MG63 (cell line): ENCODE results near the gene PRSS21. TPM values are rescaled to one million over a fixed set of nuclear protein-coding genes. Genes with fewer than 3 reads are reported as not detected.
A peak's percentile ranks its signal among the peaks of the same experiment; 100 is the strongest.

Experiments used
- DNase-seq: peaks from one replicate; pipeline ENCODE4 v3.0.0-alpha.2; 2020
- H3K27me3 ChIP-seq: fragments of 250-450 bp; sonication (Bioruptor Pico); 2 replicates; pipeline ENCODE4 v1.5.1; 2020; ENCODE audit warnings: mild to moderate bottlenecking, moderate library complexity
- H3K36me3 ChIP-seq: fragments of 250-450 bp; sonication (Bioruptor Pico); 2 replicates; pipeline ENCODE4 v1.5.1; 2020; ENCODE audit warnings: mild to moderate bottlenecking, moderate library complexity
- H3K4me3 ChIP-seq: fragments of 250-450 bp; sonication (Bioruptor Pico); 2 replicates; pipeline ENCODE4 v1.5.1; 2020; ENCODE audit warnings: mild to moderate bottlenecking, moderate library complexity
- H3K9me3 ChIP-seq: fragments of 250-450 bp; sonication (Bioruptor Pico); 2 replicates; pipeline ENCODE4 v1.5.1; 2020; ENCODE audit warnings: mild to moderate bottlenecking, moderate library complexity
- total RNA-seq: library from RNA; depleted of rRNA; stranded (reverse); fragments of >200 nt; shearing (Covaris generic); gene quantifications from 2 replicates; pipeline ENCODE4 v1.2.3, GENCODE V29; 2014; ENCODE audit warnings: low replicate concordance

PRSS21 gene
- total RNA-seq, 1 experiment from 2014 or later, result 5.8 TPM

- Histone ChIP-seq H3K4me3 (no peak overlapping the region), H3K9me3 (no peaks in the 10 kb centered on the region), H3K27me3 (no peaks in the 10 kb centered on the region), H3K36me3 (no peaks in the 10 kb centered on the region)
- no peak for DNase-seq
These were observed 11.4 kb downstream of the PRSS21 start for GRCh38 chr16:2828521-2828840.

GRCh38 chr16:2828876-2829430 is 11.9 kb downstream of the PRSS21 start:
- Histone ChIP-seq H3K9me3 (no peaks in the 10 kb centered on the region), H3K27me3 (no peaks in the 10 kb centered on the region), H3K36me3 (no peaks in the 10 kb centered on the region), H3K4me3 (no peak overlapping the region)
- no peak for DNase-seq

- Histone ChIP-seq H3K9me3 (no peaks in the 10 kb centered on the region), H3K4me3 (no peak within 1 kb of the TSS), H3K36me3 (no peaks in the 10 kb centered on the region), H3K27me3 (no peaks in the 10 kb centered on the region)
- DNase-seq, result no peak
These were observed 12.7 kb downstream of the PRSS21 start, which contains the start of gene ZG16B for GRCh38 chr16:2829501-2830354. ZG16B (plus strand) TSS chr16:2830303; CDS start chr16:2830442, 139 bp downstream.

- no peaks in the 10 kb centered on the region for H3K36me3 ChIP-seq
- H3K27me3 ChIP-seq, result no peaks in the 10 kb centered on the region
- no peak for DNase-seq
- no peak overlapping the region for H3K4me3 ChIP-seq
- no peaks in the 10 kb centered on the region for H3K9me3 ChIP-seq
These were observed 13.3 kb downstream of the PRSS21 start for GRCh38 chr16:2830355-2830695.

GRCh38 chr16:2831203-2831602 is 14.2 kb downstream of the PRSS21 start:
- no peak overlapping the region for H3K4me3 ChIP-seq
- no peaks in the 10 kb centered on the region for H3K9me3 ChIP-seq

GRCh38 chr16:2833776-2834175 is 16.7 kb downstream of the PRSS21 start:
- no peak for DNase-seq
- Histone ChIP-seq H3K4me3 (no peak overlapping the region), H3K9me3 (no peaks in the 10 kb centered on the region), H3K27me3 (no peaks in the 10 kb centered on the region), H3K36me3 (no peaks in the 10 kb centered on the region)

More at GRCh38 chr16:2831203-2831602, 14.2 kb downstream of the PRSS21 start:
- H3K36me3 ChIP-seq, result no peaks in the 10 kb centered on the region
- no peaks in the 10 kb centered on the region for H3K27me3 ChIP-seq
- DNase-seq, result no peak

GRCh38 chr16:2834968-2835367 is 17.9 kb downstream of the PRSS21 start:
- no peak for DNase-seq
- Histone ChIP-seq H3K4me3 (no peak overlapping the region), H3K27me3 (no peaks in the 10 kb centered on the region), H3K9me3 (no peaks in the 10 kb centered on the region), H3K36me3 (no peaks in the 10 kb centered on the region)

- Histone ChIP-seq H3K36me3 (no peaks in the 10 kb centered on the region), H3K4me3 (no peak overlapping the region), H3K9me3 (no peaks in the 10 kb centered on the region), H3K27me3 (no peaks in the 10 kb centered on the region)
- peak; percentile 98 for DNase-seq
These were observed 18.8 kb downstream of the PRSS21 start for GRCh38 chr16:2835638-2836493.

GRCh38 chr16:2836646-2837508 is 19.8 kb downstream of the PRSS21 start:
- no peaks in the 10 kb centered on the region for H3K9me3 ChIP-seq
- H3K4me3 ChIP-seq, result no peak overlapping the region

GRCh38 chr16:2838928-2839327 is 21.9 kb downstream of the PRSS21 start:
- DNase-seq, result peak; percentile 91
- Histone ChIP-seq H3K27me3 (no peaks in the 10 kb centered on the region), H3K4me3 (no peak overlapping the region), H3K36me3 (no peaks in the 10 kb centered on the region), H3K9me3 (no peaks in the 10 kb centered on the region)

More at GRCh38 chr16:2836646-2837508, 19.8 kb downstream of the PRSS21 start:
- Histone ChIP-seq H3K27me3 (no peaks in the 10 kb centered on the region), H3K36me3 (no peaks in the 10 kb centered on the region)
- DNase-seq, result peak; percentile 42

- Histone ChIP-seq H3K4me3 (no peak overlapping the region), H3K27me3 (no peaks in the 10 kb centered on the region), H3K9me3 (no peaks in the 10 kb centered on the region), H3K36me3 (no peaks in the 10 kb centered on the region)
- no peak for DNase-seq
These were observed 22.8 kb downstream of the PRSS21 start for GRCh38 chr16:2839650-2840450.

- no peaks in the 10 kb centered on the region for H3K36me3 ChIP-seq
- H3K9me3 ChIP-seq, result no peaks in the 10 kb centered on the region
- H3K27me3 ChIP-seq, result no peaks in the 10 kb centered on the region
- no peak for DNase-seq
- H3K4me3 ChIP-seq, result no peak overlapping the region
These were observed 23.9 kb downstream of the PRSS21 start for GRCh38 chr16:2840914-2841313.

- no peaks in the 10 kb centered on the region for H3K9me3 ChIP-seq
- no peak for DNase-seq
- no peaks in the 10 kb centered on the region for H3K27me3 ChIP-seq
- no peak overlapping the region for H3K4me3 ChIP-seq
- no peaks in the 10 kb centered on the region for H3K36me3 ChIP-seq
These were observed 24.7 kb downstream of the PRSS21 start for GRCh38 chr16:2841606-2842339.

GRCh38 chr16:2842340-2843000 is 25.4 kb downstream of the PRSS21 start:
- no peaks in the 10 kb centered on the region for H3K9me3 ChIP-seq
- H3K36me3 ChIP-seq, result no peaks in the 10 kb centered on the region
- no peaks in the 10 kb centered on the region for H3K27me3 ChIP-seq
- H3K4me3 ChIP-seq, result no peak overlapping the region
- no peak for DNase-seq

GRCh38 chr16:2843526-2843925 is 26.5 kb downstream of the PRSS21 start:
- DNase-seq, result no peak
- no peaks in the 10 kb centered on the region for H3K27me3 ChIP-seq
- no peaks in the 10 kb centered on the region for H3K9me3 ChIP-seq
- no peaks in the 10 kb centered on the region for H3K36me3 ChIP-seq
- no peak overlapping the region for H3K4me3 ChIP-seq
